GM19455 (cell line): ENCODE data around the gene MNDA.
"Not testable (repeated sequence)": the region's sequence is repeated elsewhere in the genome, so short reads cannot be mapped to it uniquely, and the experiment has no call there.

Source experiments
- ATAC-seq: cut with Tn5 transposase; IDR thresholded peaks from one replicate; pipeline ENCODE4 v1.9.1; 2021; ENCODE audit not compliant: unreplicated experiment

The MNDA gene

GRCh38 chr1:158838660-158839059, 7.5 kb downstream of the MNDA start:
- no peak for ATAC-seq

GRCh38 chr1:158839566-158839965, 8.4 kb downstream of the MNDA start:
- ATAC-seq: no peak

- ATAC-seq: no peak
Measured at GRCh38 chr1:158840236-158840635, 9.1 kb downstream of the MNDA start.

- no peak for ATAC-seq
Measured at GRCh38 chr1:158864595-158864994, 33.4 kb downstream of the MNDA start.

- ATAC-seq: not testable (repeated sequence)
Measured at GRCh38 chr1:158870438-158870837, 39.3 kb downstream of the MNDA start.

GRCh38 chr1:158873141-158873540, 42.0 kb downstream of the MNDA start:
- no peak for ATAC-seq

- no peak for ATAC-seq
Measured at GRCh38 chr1:158893654-158894053, 62.5 kb downstream of the MNDA start.

- no peak for ATAC-seq
Measured at GRCh38 chr1:158898722-158899121, 67.6 kb downstream of the MNDA start.
